ENCODE measurements around the gene IMPDH1. TPM values are rescaled to one million over a fixed set of nuclear protein-coding genes. Genes with fewer than 3 reads are reported as not detected.

Gene IMPDH1
- polyA plus RNA-seq, 1 donor from 2014 or later = 49.7 TPM

GRCh38 chr7:128448751-128449302, 39.0 kb upstream of the IMPDH1 start:
- no peak overlapping the region for H3K4me3 ChIP-seq (ENCODE audit: low read length)
- no peaks in the 10 kb centered on the region for H3K79me2 ChIP-seq (replicated peaks; ENCODE audit: insufficient read depth, low read length)
- no peaks in the 10 kb centered on the region for H3K27me3 ChIP-seq (ENCODE audit: insufficient read depth, low read depth, low read length)
- H2AFZ ChIP-seq (ENCODE audit: low read depth, low read length) = no peak overlapping the region
- H3F3A ChIP-seq (ENCODE audit: insufficient read depth, low read length, poor library complexity, severe bottlenecking) = no peaks in the 10 kb centered on the region
- no peaks in the 10 kb centered on the region for H3K9me3 ChIP-seq (ENCODE audit: low read length)
- H3K9me2 ChIP-seq (ENCODE audit: insufficient read depth, low read length) = no peaks in the 10 kb centered on the region
- H4K20me1 ChIP-seq (ENCODE audit: insufficient read depth) = no peaks in the 10 kb centered on the region
- no peaks in the 10 kb centered on the region for H3K36me3 ChIP-seq (ENCODE audit: insufficient read depth, low read length)
- H3K9ac ChIP-seq (ENCODE audit: low read length) = no peak overlapping the region
- H3K4me2 ChIP-seq (ENCODE audit: low read length) = no peak overlapping the region
- TF ChIP-seq SMC3 (conservative IDR thresholded peaks at IDR 0.05; ENCODE audit: poor library complexity) = no peak
- TF ChIP-seq TAF1 (IDR thresholded peaks at IDR 0.05; ENCODE audit: low read depth) = no peak
- TF ChIP-seq MXI1 (conservative IDR thresholded peaks at IDR 0.05; ENCODE audit: poor library complexity, severe bottlenecking) = no peak
- TF ChIP-seq CTCF (IDR thresholded peaks at IDR 0.05; ENCODE audit: poor library complexity, severe bottlenecking) = no peak
- TF ChIP-seq EZH2 (IDR thresholded peaks at IDR 0.05; ENCODE audit: borderline replicate concordance, insufficient read depth, low read length, poor library complexity, severe bottlenecking) = no peak
- no peak for TF ChIP-seq RAD21 (conservative IDR thresholded peaks at IDR 0.05)
- TF ChIP-seq POLR2AphosphoS5 (IDR thresholded peaks at IDR 0.05) = no peak
- TF ChIP-seq EP300 (conservative IDR thresholded peaks at IDR 0.05; ENCODE audit: poor library complexity, severe bottlenecking) = no peak
- no peak for TF ChIP-seq REST (IDR thresholded peaks at IDR 0.05; ENCODE audit: borderline replicate concordance)
- H3K27ac ChIP-seq (ENCODE audit: low read length) = no peak overlapping the region

- Histone ChIP-seq H3K9me3 (ENCODE audit: low read length) (no peaks in the 10 kb centered on the region), H3K9ac (ENCODE audit: low read length) (no peak overlapping the region), H3F3A (ENCODE audit: insufficient read depth, low read length, poor library complexity, severe bottlenecking) (no peaks in the 10 kb centered on the region), H3K27ac (ENCODE audit: low read length) (no peak overlapping the region), H3K36me3 (ENCODE audit: insufficient read depth, low read length) (no peaks in the 10 kb centered on the region), H3K4me3 (ENCODE audit: low read length) (no peak overlapping the region), H3K27me3 (ENCODE audit: insufficient read depth, low read depth, low read length) (no peaks in the 10 kb centered on the region), H4K20me1 (ENCODE audit: insufficient read depth) (no peaks in the 10 kb centered on the region), H3K9me2 (ENCODE audit: insufficient read depth, low read length) (no peaks in the 10 kb centered on the region), H2AFZ (ENCODE audit: low read depth, low read length) (no peak overlapping the region), H3K79me2 (replicated peaks; ENCODE audit: insufficient read depth, low read length) (no peaks in the 10 kb centered on the region), H3K4me2 (ENCODE audit: low read length) (no peak overlapping the region)
- TF ChIP-seq SMC3 (conservative IDR thresholded peaks at IDR 0.05; ENCODE audit: poor library complexity) (no peak), EZH2 (IDR thresholded peaks at IDR 0.05; ENCODE audit: borderline replicate concordance, insufficient read depth, low read length, poor library complexity, severe bottlenecking) (no peak), RAD21 (conservative IDR thresholded peaks at IDR 0.05) (no peak)
Measured at GRCh38 chr7:128447941-128448564, 38.3 kb upstream of the IMPDH1 start.
